Fibroblast of upper back skin (primary cell): ENCODE measurements around the gene SUN5.
"Not testable (repeated sequence)": the region's sequence is repeated elsewhere in the genome, so short reads cannot be mapped to it uniquely, and the experiment has no call there.

Experiments
- DNase-seq: peaks from one replicate; pipeline ENCODE4 v3.0.0-alpha.2; 2013

SUN5 gene

DNA sequence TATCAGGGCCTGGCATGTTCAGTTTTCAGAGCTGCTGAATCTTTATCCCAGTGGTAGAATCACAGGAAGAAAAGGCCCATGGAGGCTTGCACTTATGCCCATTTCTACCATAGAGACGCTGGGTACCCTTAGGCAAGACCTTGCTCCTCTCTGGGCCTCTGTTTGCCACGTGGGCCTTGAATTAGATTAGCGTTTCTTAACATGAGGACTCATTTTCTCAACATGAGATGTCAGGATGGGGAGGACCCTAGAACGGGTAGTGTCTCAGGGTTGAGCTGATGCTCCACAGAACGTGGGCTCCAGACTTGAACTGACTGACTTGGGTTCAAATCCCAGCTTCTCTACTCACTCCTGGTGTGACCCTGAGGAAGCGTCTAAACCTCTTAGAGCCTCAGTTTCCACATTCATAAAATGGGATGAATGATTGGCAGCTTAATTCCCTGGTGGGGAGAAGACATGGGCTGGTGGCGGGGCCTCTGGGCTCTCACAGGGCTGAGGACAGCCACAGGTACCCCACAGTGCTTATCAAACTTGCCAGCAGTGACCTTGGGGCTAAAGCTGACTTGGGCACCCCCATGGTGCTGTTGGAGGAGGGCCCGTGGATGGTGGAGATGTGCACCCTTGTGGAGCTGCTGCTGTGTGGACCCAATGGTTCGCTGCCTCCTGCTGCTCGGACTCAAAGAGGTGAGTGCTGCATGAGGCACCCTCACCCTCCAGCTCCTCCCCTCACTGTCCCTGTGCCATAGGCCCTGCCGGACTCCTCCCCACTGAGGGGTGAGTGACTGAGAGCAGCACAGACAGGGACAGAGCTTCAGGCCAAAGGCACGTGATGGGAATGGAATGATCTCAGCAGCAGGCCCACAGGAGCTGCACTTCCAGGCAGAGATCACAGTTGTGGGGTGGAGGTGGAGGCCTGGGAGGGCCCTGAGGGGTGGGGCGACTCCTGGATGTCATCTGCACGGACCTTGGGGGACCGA, 28.2 kb downstream of the SUN5 start:
- DNase-seq: no peak

DNA sequence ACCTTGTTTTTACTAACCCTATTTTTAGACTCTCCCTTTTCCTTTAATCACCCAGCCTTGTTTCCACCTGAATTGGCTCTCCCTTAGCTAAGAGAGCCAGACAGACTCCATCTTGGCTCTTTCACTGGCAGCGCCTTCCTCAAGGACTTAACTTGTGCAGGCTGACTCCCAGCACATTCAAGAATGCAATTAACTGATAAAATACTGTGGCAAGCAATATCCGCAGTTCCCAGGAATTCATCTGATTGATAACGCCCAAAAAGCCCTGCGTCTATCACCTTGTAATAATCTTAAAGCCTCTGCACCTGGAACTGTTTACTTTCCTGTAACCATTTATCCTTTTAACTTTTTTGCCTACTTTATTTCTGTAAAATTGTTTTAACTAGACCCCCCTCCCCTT, 29.1 kb downstream of the SUN5 start:
- DNase-seq: not testable (repeated sequence)

DNA sequence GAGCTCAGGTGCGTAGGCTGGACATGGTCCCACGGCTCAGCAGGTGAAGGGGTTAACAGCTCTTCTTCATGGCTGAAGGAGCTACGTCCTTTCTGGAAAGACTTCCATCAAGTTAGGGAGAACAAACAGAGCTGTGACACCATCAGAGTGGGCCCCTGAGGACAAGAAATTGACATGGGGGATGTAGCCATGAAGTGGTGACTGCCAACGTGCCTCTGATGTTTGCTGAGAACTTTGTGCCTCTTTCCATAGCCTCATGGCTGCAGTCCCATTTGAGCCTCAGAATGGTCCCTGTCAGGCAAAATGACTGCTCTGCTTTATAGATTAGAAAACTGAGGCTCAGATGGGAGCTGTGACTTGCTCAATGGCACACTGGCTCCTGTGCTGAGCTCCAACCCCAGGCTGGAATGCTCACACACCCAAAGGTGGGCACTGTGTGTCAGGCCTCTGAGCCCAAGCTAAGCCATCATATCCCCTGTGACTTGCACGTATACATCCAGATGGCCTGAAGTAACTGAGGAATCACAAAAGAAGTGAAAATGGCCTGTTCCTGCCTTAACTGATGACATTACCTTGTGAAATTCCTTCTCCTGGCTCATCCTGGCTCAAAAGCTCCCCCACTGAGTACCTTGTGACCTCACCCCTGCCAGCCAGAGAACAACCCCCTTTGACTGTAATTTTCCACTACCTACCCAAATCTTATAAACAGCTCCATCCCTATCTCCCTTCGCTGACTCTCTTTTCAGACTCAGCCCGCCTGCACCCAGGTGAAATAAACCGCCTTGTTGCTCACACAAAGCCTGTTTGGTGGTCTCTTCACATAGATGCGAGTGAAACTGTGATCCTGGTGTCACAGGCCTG, 29.8 kb downstream of the SUN5 start:
- not testable (repeated sequence) for DNase-seq

DNA sequence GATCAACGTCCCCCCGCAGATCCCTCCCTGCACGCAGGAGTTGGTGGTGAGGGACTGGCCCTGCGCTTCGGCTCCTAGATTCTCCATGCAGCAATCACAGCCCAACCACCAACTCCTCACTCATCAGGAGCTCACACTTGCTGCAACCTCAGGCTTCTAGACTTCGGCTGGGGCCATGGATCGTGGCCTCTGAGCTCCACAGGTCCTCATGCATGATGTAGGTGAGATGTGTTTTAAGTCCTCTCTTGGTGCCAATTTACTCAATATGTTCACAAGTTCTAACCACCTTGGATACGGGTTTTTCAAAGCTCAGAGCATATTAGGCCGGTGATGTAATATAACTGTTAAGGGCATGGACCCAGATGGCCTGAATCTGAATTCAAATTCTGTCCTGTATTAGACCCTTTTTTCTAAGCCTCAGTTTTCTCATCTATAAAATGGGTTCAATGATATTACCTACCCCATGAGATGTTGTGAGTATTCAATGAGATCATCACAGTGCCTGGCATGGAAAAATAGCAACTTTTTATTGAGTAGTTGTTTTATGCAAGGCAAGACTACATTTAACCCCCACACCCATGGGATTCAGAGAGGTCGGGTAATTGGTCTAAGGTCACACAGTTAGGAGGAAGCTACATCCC, 31.0 kb downstream of the SUN5 start:
- DNase-seq: no peak

DNA sequence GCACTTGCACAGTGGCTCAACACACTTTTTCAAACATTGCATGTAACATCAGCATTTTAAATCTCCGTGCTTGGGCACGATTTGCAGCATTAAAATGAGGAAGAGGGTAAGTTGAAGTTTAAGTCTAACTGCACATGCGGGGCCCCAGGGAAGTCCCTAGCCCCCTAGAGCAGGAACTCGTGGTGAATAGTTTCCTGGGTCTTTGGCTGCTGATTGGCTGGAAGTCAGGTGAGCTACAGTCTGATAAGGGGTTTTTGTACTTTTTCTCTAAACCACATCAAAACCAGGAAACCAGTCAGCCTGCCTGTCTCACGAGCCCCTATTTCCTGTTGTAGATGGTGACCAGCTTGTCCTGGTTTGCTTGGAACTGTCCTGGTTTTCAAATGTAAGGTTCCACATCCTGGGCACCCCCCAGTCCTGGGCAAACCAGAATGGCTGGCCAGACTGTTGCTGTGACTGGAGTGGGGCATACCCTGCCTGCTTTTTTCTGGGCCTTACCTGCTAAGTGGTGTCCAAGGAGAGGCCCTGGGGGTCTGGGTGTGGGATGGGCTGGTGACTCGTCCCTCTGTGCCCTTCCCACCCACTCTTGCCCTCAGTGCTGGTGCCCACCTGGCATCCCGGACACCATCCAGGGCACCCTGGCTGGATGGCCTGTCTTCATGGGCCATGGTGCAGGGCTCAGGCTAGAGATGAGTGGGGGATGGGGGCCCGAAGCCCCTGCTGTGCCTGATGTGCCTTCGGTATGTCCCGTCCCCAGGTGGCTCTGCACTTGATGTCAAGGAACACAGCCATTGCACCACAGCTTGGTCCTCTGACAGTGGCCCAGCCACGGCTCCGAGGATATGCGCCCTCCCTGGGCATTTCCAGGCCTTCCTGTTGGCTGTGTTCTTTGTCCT, 31.8 kb downstream of the SUN5 start:
- no peak for DNase-seq

DNA sequence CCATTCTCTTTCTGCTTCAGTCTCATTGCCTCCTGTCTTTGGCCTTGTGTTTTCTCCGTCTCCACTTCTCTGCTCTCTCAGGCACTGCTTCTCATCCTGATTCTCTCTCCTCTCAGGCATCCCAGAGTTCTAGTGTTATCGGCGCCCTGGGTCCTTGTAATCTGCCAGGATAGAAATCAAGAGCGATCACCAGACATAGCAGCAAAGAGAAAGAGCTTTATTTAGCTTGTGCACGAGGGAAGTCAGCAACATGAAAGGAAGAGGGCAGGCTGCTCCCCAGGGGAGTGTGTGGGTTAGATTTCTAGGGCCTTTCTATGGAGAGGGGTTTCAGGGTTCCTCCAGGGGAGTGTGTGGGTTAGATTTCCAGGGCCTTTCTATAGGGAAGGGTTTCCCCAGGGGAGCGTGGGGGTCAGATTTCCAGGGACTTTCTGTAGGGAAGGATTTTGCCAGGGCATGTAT, 32.5 kb downstream of the SUN5 start:
- DNase-seq: no peak

DNA sequence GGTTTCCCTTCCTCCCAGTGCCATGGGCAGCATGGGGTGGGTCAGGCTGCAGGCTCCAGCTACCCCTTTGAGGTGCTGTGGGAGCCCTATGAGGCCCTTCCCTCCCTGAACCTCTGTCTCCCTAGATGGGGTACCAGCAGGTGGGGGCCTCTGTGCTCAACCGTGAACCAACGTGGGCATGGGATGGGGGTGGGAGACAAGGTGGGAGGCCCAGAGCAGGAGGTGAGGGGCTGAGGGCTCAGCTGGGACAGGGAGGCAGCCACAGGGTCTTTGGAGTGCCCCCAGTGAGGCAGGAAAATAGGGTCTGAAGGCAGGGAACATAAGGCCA, 33.3 kb downstream of the SUN5 start:
- DNase-seq: no peak

DNA sequence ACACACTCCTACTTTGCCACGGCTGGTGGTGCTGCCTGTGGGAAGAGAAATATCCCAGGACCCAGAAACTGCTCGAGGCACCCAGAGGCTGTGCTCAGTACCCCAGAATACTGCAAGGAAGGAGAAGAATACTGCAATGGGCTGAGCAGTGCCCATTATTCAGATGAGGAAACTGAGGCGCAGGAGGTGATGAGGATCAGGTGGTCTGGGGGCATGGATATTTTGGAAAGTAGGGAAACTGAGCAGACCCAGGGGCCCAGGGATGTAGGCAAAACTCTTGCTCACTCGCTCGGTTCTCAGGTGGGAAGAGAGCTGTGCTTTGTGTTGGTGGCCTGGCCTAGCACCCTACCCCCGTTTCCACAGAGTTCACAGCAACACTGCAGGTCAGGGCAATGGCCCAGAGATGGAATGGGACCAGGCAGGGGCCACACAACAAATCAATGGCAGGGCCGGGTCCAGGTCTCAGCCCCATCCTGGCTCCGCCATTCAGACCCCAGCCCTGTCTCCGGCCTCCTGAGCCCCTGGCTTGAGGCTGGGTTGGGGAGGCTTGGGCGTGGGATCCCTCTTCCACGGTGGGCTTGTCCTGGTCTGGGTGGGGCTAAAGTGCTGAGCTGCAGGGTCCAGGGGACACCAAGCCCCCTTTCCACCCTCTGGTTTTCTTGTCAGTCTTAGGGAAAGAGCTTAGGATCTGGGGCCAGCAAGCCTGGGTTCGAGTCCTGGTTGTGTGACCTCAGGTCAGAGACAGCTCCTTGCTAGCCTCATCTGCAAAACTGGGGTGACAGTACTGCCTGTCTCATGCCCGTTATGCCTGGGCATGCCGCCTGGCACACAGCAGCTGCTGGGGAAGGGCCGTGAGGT, 33.9 kb downstream of the SUN5 start:
- no peak for DNase-seq

DNA sequence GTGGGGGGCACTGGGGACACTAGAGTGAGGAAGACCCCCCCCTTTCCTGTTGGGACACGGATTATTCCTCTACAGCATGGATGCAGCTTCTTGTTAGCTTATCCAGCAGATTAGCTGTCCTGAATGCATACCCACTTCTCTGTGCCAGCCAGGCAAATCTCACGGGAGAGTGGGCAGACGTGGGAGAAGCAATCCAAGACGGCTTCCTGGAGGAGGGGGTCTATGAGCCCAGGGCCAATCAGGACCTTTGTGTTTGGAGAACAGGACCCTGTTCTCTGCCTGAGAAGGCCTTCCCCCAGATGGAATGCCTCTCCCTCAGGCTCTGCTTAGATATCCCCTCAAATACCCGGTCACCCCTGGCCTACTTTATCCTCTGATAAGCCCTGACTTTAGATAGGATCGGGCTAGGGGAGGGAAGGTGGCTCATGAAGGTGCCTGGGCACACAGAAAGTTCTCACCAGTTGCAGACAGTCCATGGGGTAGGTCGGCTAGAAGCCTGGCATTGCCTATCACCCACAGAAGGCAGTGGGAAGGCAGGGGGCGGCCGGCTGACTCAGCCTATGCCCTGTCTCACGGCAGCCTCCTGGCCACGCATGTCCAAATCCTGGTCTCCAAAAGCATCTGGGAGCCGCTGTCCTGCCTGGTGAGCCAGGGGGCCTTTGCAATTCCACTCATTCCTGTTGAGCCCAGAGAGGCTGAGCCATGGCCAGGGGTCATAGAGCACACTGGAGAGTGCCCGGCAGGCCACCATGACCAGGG, 34.7 kb downstream of the SUN5 start:
- no peak for DNase-seq

DNA sequence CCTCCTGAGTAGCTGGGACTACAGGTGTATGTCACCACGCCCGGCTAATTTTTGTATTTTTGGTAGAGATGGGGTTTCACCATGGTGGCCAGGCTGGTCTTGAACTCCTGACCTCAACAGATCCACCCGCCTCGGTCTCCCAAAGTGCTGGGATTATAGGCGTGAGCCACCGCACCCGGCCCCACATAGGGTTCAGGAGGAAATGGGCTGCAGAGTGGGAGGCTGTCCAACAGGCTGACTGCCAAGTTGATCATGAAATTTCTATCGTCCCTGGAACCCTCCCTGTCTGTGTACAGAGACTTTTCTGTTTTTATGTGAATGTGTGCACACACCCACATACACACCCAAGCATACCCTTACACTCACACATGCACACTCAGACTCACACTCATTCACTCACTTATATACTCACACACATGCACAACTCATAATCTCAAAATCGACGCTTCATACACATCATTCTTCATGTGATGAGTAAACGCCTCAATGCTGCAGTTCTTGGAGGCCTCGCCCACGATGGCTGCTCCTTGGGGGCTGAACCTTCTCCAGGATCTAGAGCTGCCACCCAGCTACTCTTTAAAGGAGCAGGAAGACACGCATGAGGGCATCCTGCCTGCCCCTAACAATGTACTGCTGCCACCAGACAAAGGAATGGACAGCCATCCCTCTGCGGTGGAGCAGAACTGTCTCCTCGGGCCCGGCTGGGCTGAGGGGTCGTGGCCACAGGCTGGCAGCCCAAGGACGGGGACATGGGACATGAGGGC, 35.6 kb downstream of the SUN5 start:
- DNase-seq: no peak

DNA sequence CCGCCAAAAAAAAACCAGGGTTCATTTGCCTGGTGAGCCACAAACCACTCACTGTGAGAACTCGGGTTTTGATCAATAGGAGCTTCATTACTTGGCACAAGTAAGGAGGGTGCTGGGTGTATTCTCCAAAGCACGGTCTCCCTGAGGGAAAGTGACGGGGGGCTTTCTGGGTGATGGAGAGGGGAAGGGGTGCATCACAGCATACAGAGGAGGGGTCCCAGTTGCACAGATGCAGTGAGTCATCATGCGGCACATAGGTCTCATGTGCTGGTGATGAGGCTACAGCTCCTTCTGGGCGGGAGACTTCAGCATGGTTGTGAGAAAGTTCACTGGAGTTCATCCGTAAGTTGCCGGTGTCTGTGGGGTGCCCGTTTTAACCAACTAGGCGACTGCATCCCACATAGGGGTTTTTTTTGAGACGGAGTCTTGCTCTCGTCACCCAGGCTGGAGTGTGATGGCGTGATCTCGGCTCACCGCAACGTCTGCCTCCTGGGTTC, 36.2 kb downstream of the SUN5 start:
- DNase-seq: no peak

DNA sequence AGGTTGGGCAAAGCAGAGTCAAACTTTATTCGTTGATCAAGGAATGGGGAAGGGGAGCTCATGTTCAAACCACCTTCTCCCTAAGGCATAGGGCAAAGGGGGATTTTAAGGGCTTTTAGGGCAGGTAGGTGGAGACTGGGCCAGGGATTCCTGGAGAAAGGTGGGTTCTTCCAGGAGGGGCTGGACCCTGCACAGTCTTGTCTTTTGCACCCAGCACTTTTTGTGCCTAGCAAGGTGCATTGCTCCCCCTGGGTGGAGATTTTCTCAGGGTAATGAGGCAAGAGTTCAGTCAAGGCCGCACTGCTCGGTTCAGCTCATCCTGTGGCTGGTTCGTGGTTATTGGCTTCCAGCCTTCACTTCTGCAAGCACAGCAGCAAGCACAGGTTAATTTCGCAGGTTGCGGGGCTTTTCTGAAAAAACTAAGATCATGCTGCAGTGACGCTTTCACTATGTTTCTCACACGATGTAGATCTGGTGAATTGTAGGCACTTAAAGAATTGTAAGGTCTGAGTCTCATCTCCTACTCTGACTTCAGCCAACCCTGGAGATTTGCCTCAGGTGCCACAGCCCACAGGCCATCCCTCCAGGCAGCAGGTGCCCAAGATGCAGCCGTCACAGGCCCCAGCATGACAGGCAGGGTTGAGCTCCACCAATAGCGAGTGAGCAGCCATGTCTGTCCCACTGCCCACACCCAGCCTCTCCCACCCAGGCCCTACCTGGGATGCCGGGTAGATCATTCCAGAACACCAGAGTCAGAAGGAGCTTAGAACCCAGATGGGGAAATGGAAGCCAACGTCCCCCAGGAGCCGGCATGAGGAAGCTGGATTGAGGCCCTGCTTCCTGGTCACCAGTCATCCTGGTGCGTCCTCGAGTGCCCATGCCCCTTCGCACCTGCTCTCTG, 37.1 kb downstream of the SUN5 start:
- DNase-seq: no peak

DNA sequence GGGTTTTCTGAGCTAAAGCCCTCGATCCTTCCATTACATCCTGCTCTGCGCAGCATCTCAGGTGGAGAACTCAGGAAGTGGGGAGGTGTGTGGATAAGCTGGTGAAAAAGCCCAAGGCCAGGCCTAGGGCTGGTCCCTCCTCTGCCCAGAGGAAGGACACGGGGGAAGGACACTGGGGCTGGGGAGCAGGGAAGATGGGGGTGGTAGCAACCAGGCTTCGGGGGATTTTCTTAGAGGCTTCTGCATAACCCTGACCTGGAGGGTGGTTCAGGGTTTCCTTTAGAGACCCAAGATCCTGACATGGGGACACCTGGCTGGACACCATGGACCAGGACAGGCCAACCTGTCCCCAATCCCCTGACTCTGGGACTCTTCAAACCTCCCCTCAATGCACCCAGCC, 37.9 kb downstream of the SUN5 start:
- DNase-seq: no peak

DNA sequence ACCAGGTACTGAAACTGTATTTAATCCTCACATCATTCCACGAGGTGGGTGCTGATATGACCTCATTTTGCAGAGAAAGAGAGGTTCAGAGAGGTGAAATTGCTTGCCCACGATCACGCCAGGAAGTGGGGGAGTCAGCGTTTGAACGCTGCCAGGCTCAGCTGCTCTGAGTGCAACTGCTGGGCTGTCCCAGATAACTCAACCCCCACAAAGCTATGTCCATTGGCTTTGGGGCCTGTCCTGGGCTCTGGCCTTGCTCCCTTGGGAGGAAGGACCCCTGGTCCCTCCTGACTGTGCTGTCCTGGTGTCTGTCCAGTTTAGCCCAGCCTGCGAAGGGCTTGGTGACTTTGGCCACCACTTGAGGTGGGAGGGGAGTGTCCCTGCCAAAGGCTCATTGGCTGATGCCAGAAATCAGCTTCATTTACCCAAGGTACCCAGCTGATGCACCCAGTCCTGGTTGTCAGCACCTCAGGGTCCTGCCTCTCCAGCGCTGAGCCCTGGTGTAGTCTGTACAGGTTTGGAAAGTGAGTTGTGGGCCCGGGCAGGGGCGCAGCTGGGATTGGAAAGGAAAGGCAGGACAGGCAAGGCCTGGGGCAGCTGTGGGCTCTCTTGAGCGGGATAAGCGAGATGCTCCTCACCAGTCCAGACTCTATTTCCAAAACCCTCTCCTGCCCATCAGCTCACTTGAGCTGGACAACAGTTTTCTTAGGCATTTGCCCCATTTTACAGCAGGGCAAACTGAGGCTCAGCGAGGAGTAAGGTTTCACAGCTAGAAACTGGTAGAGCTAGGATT, 38.5 kb downstream of the SUN5 start:
- no peak for DNase-seq

DNA sequence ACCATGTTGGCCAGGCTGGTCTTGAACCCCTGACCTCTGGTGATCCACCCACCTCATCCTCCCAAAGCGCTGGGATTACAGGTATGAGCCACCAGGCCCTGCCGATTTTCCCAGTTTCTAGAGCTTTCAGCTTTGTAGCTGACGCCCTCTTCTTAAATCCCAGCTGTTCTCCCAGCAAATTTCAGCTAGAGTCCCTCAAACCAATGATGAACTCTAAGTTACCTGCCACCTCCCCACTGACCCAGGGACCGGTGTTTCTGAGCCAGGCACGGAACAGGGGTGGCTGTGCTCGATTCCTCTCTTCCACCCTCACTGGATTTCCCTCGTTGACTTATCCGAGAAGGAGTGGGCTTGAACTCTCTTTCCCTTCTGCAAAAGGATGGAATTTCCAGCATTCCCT, 39.1 kb downstream of the SUN5 start:
- DNase-seq: no peak

DNA sequence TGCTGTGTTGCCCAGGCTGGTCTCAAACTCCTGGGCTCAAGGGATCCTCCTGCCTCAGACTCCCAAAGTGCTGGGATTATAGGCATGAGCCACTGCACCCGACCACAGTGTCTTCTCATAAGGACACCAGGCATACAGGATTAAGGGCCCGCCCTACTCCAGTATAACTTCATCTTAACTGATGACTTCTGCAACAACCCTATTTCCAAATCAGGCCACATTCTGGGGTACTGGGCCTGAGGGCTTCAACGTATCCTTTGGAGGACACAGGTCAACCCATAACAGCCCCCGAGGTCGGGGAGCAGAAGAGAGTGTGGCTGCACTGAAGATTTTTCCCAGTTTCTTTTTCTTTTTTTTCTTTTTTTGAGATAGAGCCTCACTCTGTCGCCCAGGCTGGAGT, 39.7 kb downstream of the SUN5 start:
- no peak for DNase-seq

DNA sequence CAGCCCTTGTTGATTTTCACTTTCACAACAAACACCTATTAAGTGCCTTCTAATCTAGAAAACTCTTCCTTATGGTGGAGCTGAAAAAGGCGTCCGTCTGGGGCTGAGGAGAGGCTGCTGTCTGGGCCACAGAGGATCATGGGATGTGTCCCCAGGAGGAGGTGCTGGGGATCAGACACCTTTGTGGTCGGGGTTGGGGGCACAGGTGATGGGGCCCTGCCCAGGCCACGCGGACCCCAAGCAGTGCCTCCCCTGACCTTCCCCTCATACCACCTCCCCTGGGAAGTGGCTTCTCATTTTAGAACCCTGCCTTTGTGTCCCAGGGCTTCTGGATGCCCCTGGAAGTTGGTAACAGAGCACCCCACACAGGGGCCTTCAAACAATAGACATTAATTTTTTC, 41.1 kb downstream of the SUN5 start:
- DNase-seq: no peak

DNA sequence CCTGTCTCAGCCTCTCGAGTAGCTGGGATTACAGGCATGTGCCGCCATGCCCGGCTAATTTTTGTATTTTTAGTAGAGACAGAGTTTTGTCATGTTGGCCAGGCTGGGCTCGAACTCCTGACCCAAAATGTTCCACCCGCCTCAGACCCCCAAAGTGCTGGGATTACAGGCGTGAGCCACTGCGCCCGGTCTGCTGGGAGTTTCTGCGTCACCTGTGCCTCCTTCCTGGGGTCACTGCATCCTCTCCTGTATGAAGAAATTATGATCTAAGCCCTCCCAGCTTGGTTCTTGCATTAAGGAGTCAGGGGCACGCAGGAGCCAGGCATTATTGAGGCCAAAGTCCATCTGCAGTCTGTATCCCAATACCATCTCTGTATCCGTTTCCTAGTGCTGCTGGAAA, 41.6 kb downstream of the SUN5 start:
- not testable (repeated sequence) for DNase-seq
